ENCODE results near the gene BBS2.

DNA sequence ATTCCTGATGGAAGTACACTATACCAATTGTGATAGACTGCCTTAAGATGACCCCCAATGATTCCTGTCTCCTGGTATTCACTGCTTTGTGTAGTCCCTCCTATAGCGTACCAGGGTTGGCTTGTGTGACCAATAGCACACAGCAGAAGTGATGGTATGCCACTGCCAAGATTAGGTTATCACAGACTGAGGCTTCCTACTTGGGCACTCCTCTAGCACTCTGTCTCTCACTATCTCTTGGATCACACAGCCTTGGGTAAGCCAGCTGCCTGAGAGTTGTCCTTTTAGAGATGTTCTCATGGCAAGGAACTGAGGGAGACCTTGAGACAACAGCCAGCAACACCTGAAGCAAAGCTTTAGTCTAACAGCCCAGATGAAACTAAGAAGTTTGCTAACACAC, 81.8 kb downstream of the BBS2 start:
- TF ChIP-seq HNF4G (IDR thresholded peaks at IDR 0.05; ENCODE audit: borderline replicate concordance, low read depth, low read length) (no peak), HNF4G (CRISPR knock-in tag; IDR thresholded peaks at IDR 0.05; ENCODE audit: borderline replicate concordance, low read depth) (no peak), ZNF639 (CRISPR knock-in tag; conservative IDR thresholded peaks at IDR 0.05) (no peak)

Data from HepG2 (cell line).